SH-SY5Y (cell line): Measurements from ENCODE around the gene GAGE10.

Source experiments
- GATA2 ChIP-seq: IDR thresholded peaks from 2 replicates; pipeline ENCODE4 v1.6.1; 2011; ENCODE audit warnings: mild to moderate bottlenecking, low read depth, low read length
- GATA3 ChIP-seq: IDR thresholded peaks from 2 replicates; pipeline ENCODE4 v1.6.1; 2011; ENCODE audit warnings: low read depth, mild to moderate bottlenecking, low read length, moderate library complexity

GRCh38 chrX:49270249-49270921 lies 33.1 kb upstream of the GAGE10 start:
- TF ChIP-seq GATA3 (no peak), GATA2 (no peak)
